ENCODE results near the gene IMP3. TPM values are rescaled to one million over a fixed set of nuclear protein-coding genes. Genes with fewer than 3 reads are reported as not detected.
"Not testable (repeated sequence)": the region's sequence is repeated elsewhere in the genome, so short reads cannot be mapped to it uniquely, and the experiment has no call there.

Gene IMP3
- total and polyA plus RNA-seq, 2 donors (not counting 3 experiments of a cell fraction or from before 2014, with no cell fraction given), result 41.3 to 64.0 TPM

GRCh38 chr15:75684648-75685047, 44.6 kb upstream of the IMP3 start:
- BruUV-seq (replicated peaks), result no TSS peak
- H3K9ac ChIP-seq (replicated peaks; ENCODE audit: extremely low read depth, insufficient read depth, low read length), result no peak overlapping the region
- TF ChIP-seq POLR2A (IDR thresholded peaks at IDR 0.05; ENCODE audit: low read depth, low read length), result no peak
- H3K4me3 ChIP-seq (replicated peaks in 1 of 3; ENCODE audit: insufficient read depth in 1 of 3, low read depth in 1 of 3, low read length in 3 of 3), result no peak overlapping the region
- FAIRE-seq (no peak), DNase-seq (ENCODE audit: low read depth, low spot score) (no peak)
- no peaks in the 10 kb centered on the region for H3K9me3 ChIP-seq (replicated peaks; ENCODE audit: control insufficient read depth, insufficient read depth, low read length)
- H3K4me1 ChIP-seq (ENCODE audit: control insufficient read depth, extremely low read depth, insufficient read depth, low read length), result no peaks in the 10 kb centered on the region
- intact Hi-C loops (cut with micrococcal nuclease) (loop anchor here (5.0 kb wide), 2 partner anchors 107 to 657 kb away; partner anchors contain the start of gene PTPN9), dilution Hi-C loops (cut with MboI; ENCODE audit: extremely low pct_ligation_motif_present, low sequenced_read_pairs) (no loop called here)
- peaks cover 14 to 21% of the 10 kb centered on the region in 2 experiments for H3K27me3 ChIP-seq (ENCODE audit: control insufficient read depth in 2 of 2, insufficient read depth in 2 of 2, low read length in 2 of 2)
- H3K79me2 ChIP-seq (ENCODE audit: control insufficient read depth, insufficient read depth, low read length), result no peaks in the 10 kb centered on the region
- ChIA-PET POLR2A (no interaction called here), CTCF (interaction anchor here (0.7 to 8.3 kb wide), 14 partner anchors 14 to 316 kb away, joined by 3 to 65 read pairs (median 6); partner anchors contain the start of genes IMP3, MAN2C1, PTPN9 and SIN3A)
- no peak overlapping the region for H3K27ac ChIP-seq (ENCODE audit: insufficient read depth, low read depth, low read length)
- H3K4me2 ChIP-seq (ENCODE audit: insufficient read depth, low read length), result no peak overlapping the region
- H3K36me3 ChIP-seq (ENCODE audit: control insufficient read depth in 2 of 2, extremely low read depth in 1 of 2, insufficient read depth in 2 of 2, low read length in 2 of 2), result no peaks in the 10 kb centered on the region
- no peaks in the 10 kb centered on the region for H4K20me1 ChIP-seq (replicated peaks; ENCODE audit: control insufficient read depth, extremely low read depth, insufficient read depth, low read length)
- H2AFZ ChIP-seq (ENCODE audit: low read depth, low read length), result no peak overlapping the region
- no peaks in the 10 kb centered on the region for H3K9me1 ChIP-seq (replicated peaks; ENCODE audit: control insufficient read depth, extremely low read depth, insufficient read depth, low read length)

GRCh38 chr15:75683646-75684312, 43.8 kb upstream of the IMP3 start:
- H3K9ac ChIP-seq (replicated peaks; ENCODE audit: extremely low read depth, insufficient read depth, low read length); H3K36me3 ChIP-seq (ENCODE audit: control insufficient read depth in 2 of 2, extremely low read depth in 1 of 2, insufficient read depth in 2 of 2, low read length in 2 of 2); H4K20me1 ChIP-seq (replicated peaks; ENCODE audit: control insufficient read depth, extremely low read depth, insufficient read depth, low read length); H3K79me2 ChIP-seq (ENCODE audit: control insufficient read depth, insufficient read depth, low read length); H3K27ac ChIP-seq (ENCODE audit: insufficient read depth, low read depth, low read length); dilution Hi-C loops (cut with MboI; ENCODE audit: extremely low pct_ligation_motif_present, low sequenced_read_pairs); H3K9me3 ChIP-seq (replicated peaks; ENCODE audit: control insufficient read depth, insufficient read depth, low read length); H2AFZ ChIP-seq (ENCODE audit: low read depth, low read length); H3K4me1 ChIP-seq (ENCODE audit: control insufficient read depth, extremely low read depth, insufficient read depth, low read length); BruUV-seq (replicated peaks); H3K4me2 ChIP-seq (ENCODE audit: insufficient read depth, low read length); H3K9me1 ChIP-seq (replicated peaks; ENCODE audit: control insufficient read depth, extremely low read depth, insufficient read depth, low read length); H3K4me3 ChIP-seq (replicated peaks in 1 of 3; ENCODE audit: insufficient read depth in 1 of 3, low read depth in 1 of 3, low read length in 3 of 3): not testable (repeated sequence)
- TF ChIP-seq CTCF (IDR thresholded peaks at IDR 0.05; ENCODE audit: extremely low read depth in 1 of 2, insufficient read depth in 1 of 2, low read depth in 1 of 2, low read length in 2 of 2), result peak; percentile 55 to 90
- POLR2A ChIA-PET, result interaction anchor here (0.6 kb wide), 1 partner anchor 704 kb away, joined by 9 read pairs; no protein-coding TSS in a partner anchor
- peaks cover 14 to 18% of the 10 kb centered on the region in 2 experiments for H3K27me3 ChIP-seq (ENCODE audit: control insufficient read depth in 2 of 2, insufficient read depth in 2 of 2, low read length in 2 of 2)
- FAIRE-seq (peak; percentile 93), DNase-seq (ENCODE audit: low read depth, low spot score) (peak; percentile 60)
- intact Hi-C loops (cut with micrococcal nuclease), result loop anchor here (1.0 to 5.0 kb wide), 7 partner anchors 35 to 656 kb away; partner anchors contain the start of genes MAN2C1 and PTPN9
- CTCF ChIA-PET, result interaction anchor here (0.6 to 8.3 kb wide), 23 partner anchors 9 to 315 kb away, joined by 3 to 65 read pairs (median 4); partner anchors contain the start of genes IMP3, MAN2C1, PTPN9 and SNUPN

Measured in endothelial cell of umbilical vein (primary cell).